H1 (cell line): ENCODE data around the gene SIPA1L3. TPM values are rescaled to one million over a fixed set of nuclear protein-coding genes. Genes with fewer than 3 reads are reported as not detected.
A peak's percentile ranks its signal among the peaks of the same experiment; 100 is the strongest.

ENCODE experiments used
- CTCF ChIA-PET: fragments of 300-600 bp; sonication (Branson Sonifier 250); formaldehyde crosslinking; loops from one replicate; lab custom pipeline; 2021; ENCODE audit not compliant: partially characterized antibody; lab: Charles Lee
- POLR2A ChIA-PET: fragments of 300-600 bp; sonication (Branson Sonifier 250); formaldehyde crosslinking; loops from one replicate; lab custom pipeline; 2021; ENCODE audit warnings: inconsistent platforms; ENCODE audit not compliant: partially characterized antibody; lab: Charles Lee
- DNase-seq, 2 experiments: peaks; one replicate each; pipeline versions ENCODE4 v3.0.0 to v3.0.0-alpha.2; 2010 to 2022; ENCODE audit warnings: low spot score in 2 of 2, low read depth in 1 of 2, mixed read lengths in 1 of 2
- FAIRE-seq: peaks from 2 replicates; lab custom pipeline; 2011; peaks lifted over from hg19 to GRCh38; lab: Jason Lieb, UNC
- H2AFZ ChIP-seq: 2 replicates; pipeline ENCODE4 v1.8.1; 2012; ENCODE audit warnings: low read length, inconsistent platforms
- H2AK5ac ChIP-seq: 2 replicates; pipeline ENCODE4 v1.6.1; 2013; ENCODE audit warnings: low read depth, low read length
- H2BK120ac ChIP-seq: replicated peaks from 2 replicates; pipeline ENCODE3; 2013; ENCODE audit warnings: low read depth, low read length, inconsistent platforms
- H2BK12ac ChIP-seq: 2 replicates; pipeline ENCODE4 v1.6.1; 2013; ENCODE audit warnings: low read depth, low read length
- H2BK15ac ChIP-seq: 2 replicates; pipeline ENCODE4 v1.6.1; 2013; ENCODE audit warnings: low read length
- H2BK20ac ChIP-seq: 2 replicates; pipeline ENCODE4 v1.6.1; 2013; ENCODE audit warnings: low read length
- H2BK5ac ChIP-seq: 2 replicates; pipeline ENCODE4 v1.6.1; 2013; ENCODE audit warnings: low read depth, low read length
- H3K14ac ChIP-seq: 2 replicates; pipeline ENCODE4 v1.6.1; 2013; ENCODE audit warnings: inconsistent platforms; ENCODE audit not compliant: insufficient read length
- H3K18ac ChIP-seq: 2 replicates; pipeline ENCODE4 v1.6.1; 2013; ENCODE audit warnings: low read length; ENCODE audit errors: extremely low read depth
- H3K23ac ChIP-seq: 2 replicates; pipeline ENCODE4 v1.6.1; 2013; ENCODE audit warnings: inconsistent platforms; ENCODE audit not compliant: insufficient read length
- H3K23me2 ChIP-seq: 2 replicates; pipeline ENCODE4 v1.6.1; 2013; ENCODE audit warnings: low read depth, low read length
- H3K27ac ChIP-seq: 2 replicates; pipeline ENCODE4 v1.6.1; 2011; ENCODE audit warnings: low read depth, low read length, inconsistent platforms
- H3K27me3 ChIP-seq, 4 experiments: replicated peaks in 1 of 4; 1 replicate in 1 of 4; 2 replicates in 3 of 4; pipeline versions ENCODE4 v1.6.1 to v1.8.1; 2011 to 2013; ENCODE audit warnings: low read length in 3 of 4, mild to moderate bottlenecking in 3 of 4, inconsistent platforms in 2 of 4, mixed read lengths in 2 of 4, moderate library complexity in 1 of 4; ENCODE audit not compliant: control insufficient read depth in 3 of 4, insufficient read depth in 3 of 4; ENCODE audit errors: extremely low read depth in 1 of 4
- H3K36me3 ChIP-seq, 4 experiments: 2 replicates each; pipeline versions ENCODE4 v1.6.1 to v1.8.1; 2011 to 2013; ENCODE audit warnings: mild to moderate bottlenecking in 4 of 4, low read length in 3 of 4, moderate library complexity in 2 of 4, control low read depth in 1 of 4, inconsistent platforms in 1 of 4; ENCODE audit not compliant: insufficient read depth in 4 of 4, control insufficient read depth in 2 of 4
- H3K4ac ChIP-seq: replicated peaks from 2 replicates; pipeline ENCODE3; 2013; ENCODE audit warnings: low read length, low read depth, mixed read lengths, inconsistent platforms; ENCODE audit not compliant: insufficient read length
- H3K4me1 ChIP-seq, 4 experiments: replicated peaks in 1 of 4; 1 replicate in 1 of 4; 2 replicates in 3 of 4; pipeline versions ENCODE4 v1.6.1 to v1.8.1; 2011 to 2013; ENCODE audit warnings: low read length in 3 of 4, inconsistent platforms in 2 of 4, mixed read lengths in 1 of 4; ENCODE audit not compliant: insufficient read depth in 4 of 4, control insufficient read depth in 3 of 4
- H3K4me2 ChIP-seq, 2 experiments: 2 replicates each; pipeline versions ENCODE4 v1.6.1 to v1.8.1; 2011 to 2013; ENCODE audit warnings: low read depth in 2 of 2, low read length in 2 of 2, control low read depth in 1 of 2, inconsistent platforms in 1 of 2, mild to moderate bottlenecking in 1 of 2; ENCODE audit not compliant: insufficient read depth in 1 of 2
- H3K4me3 ChIP-seq, 4 experiments: fragments of 200-600, 300-600 bp in 1 of 4; sonication (generic), shearing (Covaris generic), sonication (Bioruptor Twin) in 1 of 4; 2 replicates each; pipeline versions ENCODE4 v1.5.1 to v1.8.1; 2011 to 2016; ENCODE audit warnings: low read length in 4 of 4, low read depth in 3 of 4, control low read depth in 2 of 4, inconsistent platforms in 2 of 4, mild to moderate bottlenecking in 2 of 4, mixed read lengths in 1 of 4, moderate library complexity in 1 of 4; ENCODE audit not compliant: insufficient read depth in 2 of 4; ENCODE audit errors: extremely low read depth in 1 of 4
- H3K56ac ChIP-seq: replicated peaks from 2 replicates; pipeline ENCODE3; 2013; ENCODE audit warnings: low read depth, mild to moderate bottlenecking, mixed read lengths, low read length, inconsistent platforms; ENCODE audit not compliant: insufficient read length
- H3K79me1 ChIP-seq: 2 replicates; pipeline ENCODE4 v1.6.1; 2013; ENCODE audit warnings: low read depth, low read length, control low read depth
- H3K79me2 ChIP-seq, 2 experiments: 2 replicates each; pipeline versions ENCODE4 v1.6.1 to v1.8.1; 2012 to 2013; ENCODE audit warnings: low read length in 2 of 2, mild to moderate bottlenecking in 2 of 2, inconsistent platforms in 1 of 2; ENCODE audit not compliant: insufficient read depth in 2 of 2, control insufficient read depth in 1 of 2
- H3K9ac ChIP-seq, 4 experiments: replicated peaks in 1 of 4; 1 replicate in 1 of 4; 2 replicates in 3 of 4; pipeline versions ENCODE4 v1.6.1 to v1.8.1; 2011 to 2013; ENCODE audit warnings: low read depth in 3 of 4, low read length in 3 of 4, control low read depth in 2 of 4, mild to moderate bottlenecking in 2 of 4, moderate library complexity in 2 of 4, inconsistent platforms in 1 of 4; ENCODE audit errors: extremely low read depth in 1 of 4
- H3K9me3 ChIP-seq, 2 experiments: 2 replicates each; pipeline versions ENCODE4 v1.6.1 to v1.8.1; 2012 to 2013; ENCODE audit warnings: mild to moderate bottlenecking in 2 of 2, moderate library complexity in 2 of 2, control low read depth in 1 of 2, inconsistent platforms in 1 of 2, low read depth in 1 of 2, low read length in 1 of 2, mixed read lengths in 1 of 2; ENCODE audit not compliant: insufficient read depth in 2 of 2
- H4K20me1 ChIP-seq, 2 experiments: replicated peaks in 1 of 2; 2 replicates each; pipeline versions ENCODE3 to v1.8.1; 2011 to 2013; ENCODE audit warnings: inconsistent platforms in 2 of 2, low read length in 2 of 2, mild to moderate bottlenecking in 1 of 2; ENCODE audit not compliant: insufficient read depth in 2 of 2, control insufficient read depth in 1 of 2
- H4K5ac ChIP-seq: 2 replicates; pipeline ENCODE4 v1.6.1; 2013; ENCODE audit warnings: low read length, low read depth, mixed read lengths, inconsistent platforms; ENCODE audit not compliant: insufficient read length
- H4K8ac ChIP-seq: 2 replicates; pipeline ENCODE4 v1.8.0; 2013; ENCODE audit warnings: mild to moderate bottlenecking, moderate library complexity, low read length, inconsistent platforms; ENCODE audit not compliant: insufficient read depth; ENCODE audit errors: extremely low read depth
- H4K91ac ChIP-seq: replicated peaks from 2 replicates; pipeline ENCODE3; 2013; ENCODE audit warnings: low read length, mixed read lengths, inconsistent platforms; ENCODE audit not compliant: insufficient read length
- BRCA1 ChIP-seq: IDR thresholded peaks from 2 replicates; pipeline ENCODE4 v1.6.1; 2012; ENCODE audit warnings: low read depth, low read length, improper control_type of control experiment
- CTBP2 ChIP-seq: IDR thresholded peaks from 2 replicates; pipeline ENCODE4 v1.7.0; 2011; ENCODE audit warnings: borderline replicate concordance, mild to moderate bottlenecking, moderate library complexity, mixed read lengths, low read length; ENCODE audit not compliant: insufficient read depth, insufficient read length
- CTCF ChIP-seq, 3 experiments: IDR thresholded peaks; 1 replicate in 2 of 3; 2 replicates in 1 of 3; pipeline versions ENCODE4 v1.5.1 to v1.6.1; 2011; ENCODE audit warnings: low read length in 3 of 3, mild to moderate bottlenecking in 3 of 3, inconsistent platforms in 2 of 3, low read depth in 1 of 3, moderate library complexity in 1 of 3; ENCODE audit not compliant: insufficient read depth in 1 of 3; ENCODE audit errors: control extremely low read depth in 1 of 3
- EGR1 ChIP-seq: IDR thresholded peaks from 2 replicates; pipeline ENCODE4 v1.6.1; 2011; ENCODE audit warnings: low read depth, low read length, borderline replicate concordance
- HDAC2 ChIP-seq, 2 experiments: fragments of 300-600 bp in 1 of 2; sonication (generic) in 1 of 2; IDR thresholded peaks; 2 replicates each; pipeline ENCODE4 v1.6.1; 2011 to 2012; ENCODE audit warnings: low read depth in 2 of 2, low read length in 2 of 2, mild to moderate bottlenecking in 2 of 2, moderate library complexity in 2 of 2, borderline replicate concordance in 1 of 2, inconsistent platforms in 1 of 2
- KDM1A ChIP-seq: fragments of 200-600, 300-600 bp; sonication (generic); IDR thresholded peaks from 2 replicates; pipeline ENCODE4 v1.7.1; 2016; ENCODE audit warnings: mild to moderate bottlenecking, low read length, borderline replicate concordance
- KDM5A ChIP-seq: fragments of 200-600 bp; IDR thresholded peaks from 2 replicates; pipeline ENCODE4 v1.7.1; 2012; ENCODE audit warnings: mild to moderate bottlenecking, low read length, inconsistent platforms, mixed read lengths
- PHF8 ChIP-seq: fragments of 200-600 bp; sonication (generic); conservative IDR thresholded peaks from 2 replicates; pipeline ENCODE4 v1.7.1; 2012; ENCODE audit warnings: low read depth, mild to moderate bottlenecking, inconsistent platforms, low read length, moderate library complexity
- POLR2A ChIP-seq, 2 experiments: IDR thresholded peaks; 1 replicate in 1 of 2; 2 replicates in 1 of 2; pipeline ENCODE4 v1.6.1; 2011; ENCODE audit warnings: low read depth in 2 of 2, low read length in 2 of 2, mild to moderate bottlenecking in 2 of 2; ENCODE audit errors: control extremely low read depth in 1 of 2
- POU5F1 ChIP-seq: IDR thresholded peaks from 2 replicates; pipeline ENCODE4 v1.6.1; 2011; ENCODE audit warnings: low read depth, mild to moderate bottlenecking, low read length, moderate library complexity
- WGBS, 2 experiments: shearing (Covaris generic) in 1 of 2; methylation state at CpG; one replicate each; pipeline versions ENCODE4 v1.1.6 to v1.1.7; 2013 to 2015; ENCODE audit warnings: low lambda C conversion rate in 2 of 2, mixed read lengths in 2 of 2, inconsistent platforms in 1 of 2, low coverage in 1 of 2, missing lambda C conversion rate in 1 of 2; ENCODE audit not compliant: insufficient replicate concordance in 2 of 2, insufficient coverage in 1 of 2, insufficient read length in 1 of 2; ENCODE audit errors: extremely low coverage in 1 of 2, missing lambda C conversion rate in 1 of 2; 5-methylcytosine and 5-hydroxymethylcytosine counted together
- polyA plus RNA-seq, 7 experiments: library from polyadenylated mRNA; depleted of rRNA in 3 of 7; stranded (reverse) in 5 of 7; unstranded in 2 of 7; fragments of >200 nt in 5 of 7; fragments of 200-250 nt in 2 of 7; gene quantifications; 1 replicate in 5 of 7; 2 replicates in 1 of 7; 4 replicates in 1 of 7; pipeline versions ENCODE4 v1.2.1 to v1.2.3, GENCODE V29; 2011 to 2013; ENCODE audit warnings: missing spikeins in 2 of 7, mixed read lengths in 2 of 7
- total RNA-seq: library from RNA; stranded (reverse); fragmentation: NEBNext Ultra II Directional; extraction: Animal tissue kit (Norgen Biotek cat#: 25700); gene quantifications from 2 replicates; pipeline ENCODE4 v1.2.1, GENCODE V29; 2021

SIPA1L3 gene
- total and polyA plus RNA-seq, 2 of the 8 experiments (the other 6 are each of a cell fraction or from before 2014, with no cell fraction given): 15.0 to 54.9 TPM

GRCh38 chr19:38005224-38005614 lies 98.2 kb downstream of the SIPA1L3 start:
- Histone ChIP-seq H3K23ac (no peak overlapping the region), H2BK15ac (peak overlapping the region; percentile 36; the same call in 1 of the 2 replicates), H3K36me3 (no peaks in the 10 kb centered on the region), H3K79me1 (peaks cover 5% of the 10 kb centered on the region), H3K14ac (no peak overlapping the region), H4K20me1 (no peaks in the 10 kb centered on the region), H3K4me1 (peaks cover 13 to 27% (median 22%) of the 10 kb centered on the region in 4 experiments), H3K4ac (peak overlapping the region; percentile 30), H3K18ac (0 out of 2 replicates have a peak overlapping the region, but pooled peaks have one; percentile 42), H2AFZ (no peak overlapping the region), H4K8ac (no peak overlapping the region), H2BK5ac (peak overlapping the region; percentile 64), H4K5ac (peak overlapping the region; percentile 11), H2BK12ac (no peak overlapping the region), H2BK120ac (no peak overlapping the region), H3K9ac (peak overlapping the region in 1 of 4 experiments; percentile 23; a peak in 3 of 7 replicates), H2BK20ac (0 out of 2 replicates have a peak overlapping the region, but pooled peaks have one; percentile 55), H3K27me3 (no peaks in the 10 kb centered on the region), H3K9me3 (no peaks in the 10 kb centered on the region), H4K91ac (peak overlapping the region; percentile 78), H3K27ac (peak overlapping the region; percentile 58), H3K4me2 (peak overlapping the region; percentile 58 to 73; a peak in 2 of 4 replicates), H3K4me3 (no peak overlapping the region; a peak in 1 of 8 replicates), H3K23me2 (no peaks in the 10 kb centered on the region; the same call in 1 of the 2 replicates), H2AK5ac (peak overlapping the region; percentile 89; the same call in 1 of the 2 replicates), H3K79me2 (peaks cover 0 to 26% of the 10 kb centered on the region in 2 experiments; a peak in 2 of 4 replicates), H3K56ac (no peak overlapping the region)
- ChIA-PET POLR2A (interaction anchor here (0.6 to 4.7 kb wide), 12 partner anchors 11 to 102 kb away, joined by 3 to 66 read pairs (median 16); partner anchors contain the start of genes SIPA1L3 and WDR87), CTCF (interaction anchor here (0.8 to 1.9 kb wide), 6 partner anchors 14 to 72 kb away, joined by 3 to 13 read pairs (median 4); no protein-coding TSS in a partner anchor)
- 80% methylated on average over 8 of the region's 8 CpGs; no CpG with 5 or more reads in 1 of the 2 experiments for WGBS, 2 experiments
- FAIRE-seq: no peak
- no peak for DNase-seq
- TF ChIP-seq PHF8: no peak
- no peak for TF ChIP-seq BRCA1
- TF ChIP-seq EGR1: no peak
- no peak for TF ChIP-seq KDM5A
- TF ChIP-seq POLR2A (IDR thresholded peaks at IDR 0.05; ENCODE audit: control extremely low read depth in 1 of 2, low read depth in 2 of 2, low read length in 2 of 2): no peak
- no peak for TF ChIP-seq CTBP2
- no peak for TF ChIP-seq KDM1A
- TF ChIP-seq POU5F1: no peak
- no peak for TF ChIP-seq CTCF (IDR thresholded peaks at IDR 0.05; ENCODE audit: control extremely low read depth in 1 of 3, insufficient read depth in 1 of 3, low read depth in 1 of 3, low read length in 3 of 3)
- TF ChIP-seq HDAC2 (IDR thresholded peaks at IDR 0.05; ENCODE audit: borderline replicate concordance in 1 of 2, low read depth in 2 of 2, low read length in 2 of 2): no peak
